HepG2 (cell line): ENCODE data around the gene RMDN2. TPM values are rescaled to one million over a fixed set of nuclear protein-coding genes. Genes with fewer than 3 reads are reported as not detected.
"Not testable (repeated sequence)": the region's sequence is repeated elsewhere in the genome, so short reads cannot be mapped to it uniquely, and the experiment has no call there.

Source experiments
- ATAC-seq: fragments of 200-7000 bp; cut with Tn5 transposase; 3 replicates; pipeline ENCODE4 v1.9.1; 2020; ENCODE audit warnings: mild to moderate bottlenecking, moderate library complexity
- BruUV-seq: library from RNA; stranded (reverse); fragments of 400-500 nt; replicated peaks from 2 replicates; lab custom pipeline; 2021; lab: Mats Ljungman, UMichigan
- CTCF ChIA-PET: fragments of 300-600 bp; formaldehyde crosslinking; extraction: SDS; loops from one replicate; lab custom pipeline; 2021; ENCODE audit warnings: low total read pairs, inconsistent platforms, low intra/inter-chr PET ratio; lab: Yijun Ruan, JAX
- POLR2A ChIA-PET: fragments of 350-600 bp; sonication (Branson Sonifier 250); formaldehyde crosslinking; loops from one replicate; lab custom pipeline; 2020; ENCODE audit warnings: antibody characterized with exemption, inconsistent platforms; lab: Yijun Ruan, JAX
- DNase-seq: peaks from one replicate; pipeline ENCODE4 v3.0.0-alpha.2; 2015; ENCODE audit warnings: low spot score
- FAIRE-seq: peaks from 3 replicates; lab custom pipeline; 2011; peaks lifted over from hg19 to GRCh38; lab: Jason Lieb, UNC
- H2AFZ ChIP-seq: one replicate; pipeline ENCODE4 v1.6.1; 2011; ENCODE audit warnings: low read length, inconsistent platforms
- H3K27ac ChIP-seq: fragments of 300-600 bp; 3 replicates; pipeline ENCODE4 v1.8.0; 2011; ENCODE audit warnings: mixed run types, mild to moderate bottlenecking, mixed read lengths, low read length, inconsistent platforms; ENCODE audit not compliant: insufficient read depth; ENCODE audit errors: extremely low read length
- H3K27me3 ChIP-seq, 2 experiments: fragments of 200-600 bp in 1 of 2; 2 replicates in 1 of 2; 3 replicates in 1 of 2; pipeline versions ENCODE4 v1.6.0 to v1.8.0; 2011; ENCODE audit warnings: low read length in 2 of 2, mild to moderate bottlenecking in 2 of 2, moderate library complexity in 2 of 2, inconsistent platforms in 1 of 2; ENCODE audit not compliant: insufficient read depth in 2 of 2, control insufficient read depth in 1 of 2
- H3K36me3 ChIP-seq, 2 experiments: fragments of 200-600 bp in 1 of 2; replicated peaks in 1 of 2; 2 replicates in 1 of 2; 3 replicates in 1 of 2; pipeline versions ENCODE4 v1.5.1 to v1.8.0; 2011; ENCODE audit warnings: low read length in 2 of 2, inconsistent platforms in 1 of 2; ENCODE audit not compliant: insufficient read depth in 2 of 2, control insufficient read depth in 1 of 2
- H3K4me1 ChIP-seq: 2 replicates; pipeline ENCODE4 v1.5.1; 2012; ENCODE audit warnings: low read length, inconsistent platforms; ENCODE audit not compliant: insufficient read depth
- H3K4me2 ChIP-seq: 2 replicates; pipeline ENCODE4 v1.6.0; 2011; ENCODE audit warnings: low read depth, low read length, inconsistent platforms
- H3K4me3 ChIP-seq, 3 experiments: fragments of 200-600 bp in 1 of 3; sonication (generic), shearing (Covaris generic) in 1 of 3; replicated peaks in 1 of 3; 2 replicates each; pipeline ENCODE4 v1.5.1; 2011 to 2016; ENCODE audit warnings: low read length in 3 of 3, inconsistent platforms in 2 of 3, low read depth in 2 of 3, mild to moderate bottlenecking in 2 of 3, control low read depth in 1 of 3, mixed read lengths in 1 of 3; ENCODE audit not compliant: insufficient read depth in 1 of 3
- H3K79me2 ChIP-seq: one replicate; pipeline ENCODE4 v1.6.1; 2011; ENCODE audit warnings: low read length, inconsistent platforms; ENCODE audit not compliant: insufficient read depth
- H3K9ac ChIP-seq: 2 replicates; pipeline ENCODE4 v1.6.0; 2011; ENCODE audit warnings: mild to moderate bottlenecking, low read depth, low read length, inconsistent platforms; ENCODE audit not compliant: insufficient read depth
- H3K9me3 ChIP-seq: 2 replicates; pipeline ENCODE4 v1.5.1; 2012; ENCODE audit warnings: mild to moderate bottlenecking, low read length
- H4K20me1 ChIP-seq: 2 replicates; pipeline ENCODE4 v1.6.0; 2011; ENCODE audit warnings: inconsistent platforms, mild to moderate bottlenecking, low read length, moderate library complexity; ENCODE audit not compliant: insufficient read depth
- KDM5B ChIP-seq: sonication (generic); formaldehyde crosslinking; IDR thresholded peaks from 2 replicates; pipeline ENCODE4 v1.4.0; 2020; ENCODE audit warnings: missing genetic modification reagents, mild to moderate bottlenecking, borderline replicate concordance
- ZNF136 ChIP-seq: sonication (generic); formaldehyde crosslinking; IDR thresholded peaks from 2 replicates; pipeline ENCODE4 v1.8.1; 2022; ENCODE audit warnings: low read depth, mild to moderate bottlenecking, moderate library complexity, missing genetic modification reagents
- ZNF768 ChIP-seq: sonication (generic); formaldehyde crosslinking; IDR thresholded peaks from 2 replicates; pipeline ENCODE4 v1.4.0; 2020; ENCODE audit warnings: missing genetic modification reagents
- WGBS: methylation state at CpG from one replicate; pipeline ENCODE4 v1.1.6; 2017; ENCODE audit warnings: low lambda C conversion rate; 5-methylcytosine and 5-hydroxymethylcytosine counted together
- in situ Hi-C: cut with HindIII; loops from 2 replicates; pipeline ENCODE4 v1.10.0; 2017; ENCODE audit warnings: low pct_unique_long_range_greater_than_20kb; ENCODE audit not compliant: extremely low pct_ligation_motif_present
- intact Hi-C: fragments of 100-400 bp; cut with micrococcal nuclease; formaldehyde crosslinking; loops from one replicate; pipeline ENCODE4 v1.10.0; 2022; ENCODE audit not compliant: unreplicated experiment
- polyA plus RNA-seq, 8 experiments: library from polyadenylated mRNA; depleted of rRNA in 3 of 8; stranded (reverse) in 7 of 8; unstranded in 1 of 8; fragments of >200 nt; fragmentation: Illumina TruSeq in 4 of 8; extraction: Trizol in 4 of 8; gene quantifications; 2 replicates each; pipeline versions ENCODE4 v1.2.1 to v1.2.3, GENCODE V29; 2011 to 2016; ENCODE audit warnings: low read depth in 4 of 8, missing spikeins in 1 of 8, mixed read lengths in 1 of 8; ENCODE audit not compliant: insufficient read depth in 1 of 8
- total RNA-seq, 5 experiments: library from RNA; depleted of rRNA; stranded (reverse); fragments of >200 nt; fragmentation: Illumina TruSeq; extraction: Trizol; gene quantifications; 2 replicates each; pipeline ENCODE4 v1.2.3, GENCODE V29; 2016; ENCODE audit warnings: low read depth in 1 of 5
- TF ChIP-seq, protein P1 (sequence below): sonication (generic); formaldehyde crosslinking; IDR thresholded peaks from 2 replicates; pipeline ENCODE4 v1.4.0; 2020; ENCODE audit warnings: mild to moderate bottlenecking, missing genetic modification reagents
- TF ChIP-seq, protein P2 (sequence below): sonication (generic); formaldehyde crosslinking; IDR thresholded peaks from 2 replicates; pipeline ENCODE4 v1.4.0; 2020; ENCODE audit warnings: mild to moderate bottlenecking, missing genetic modification reagents

Gene RMDN2
- total and polyA plus RNA-seq, 2 of the 13 experiments (the other 11 are each of a cell fraction or from before 2014, with no cell fraction given), result 2.3 to 8.9 TPM

DNA sequence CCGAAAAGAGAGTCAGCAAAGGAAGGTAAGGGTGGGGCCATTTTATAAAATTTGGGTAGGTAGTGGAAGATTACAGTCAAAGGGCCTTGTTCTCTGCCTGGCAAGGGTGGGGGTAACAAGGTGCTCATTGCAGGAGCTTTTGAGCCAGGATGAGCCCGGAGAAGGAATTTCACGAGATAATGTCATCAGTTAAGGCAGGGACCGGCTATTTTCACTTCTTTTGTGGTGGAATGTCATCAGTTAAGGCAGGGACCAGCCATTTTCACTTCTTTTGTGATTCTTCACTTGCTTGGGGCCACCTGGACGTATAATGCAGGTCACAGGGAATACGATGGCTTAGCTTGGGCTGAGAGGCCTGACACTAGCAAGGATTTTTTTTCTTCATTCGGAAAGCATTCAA, 92.7 kb downstream of the RMDN2 start:
- no peak overlapping the region for H3K4me3 ChIP-seq
- WGBS, result 82% methylated on average over 7 of the region's 7 CpGs
- H3K79me2 ChIP-seq, result no peaks in the 10 kb centered on the region
- in situ Hi-C loops, result no loop called here
- H3K9ac ChIP-seq, result no peak overlapping the region
- H3K4me1 ChIP-seq, result no peaks in the 10 kb centered on the region
- no peaks in the 10 kb centered on the region for H3K9me3 ChIP-seq
- TF ChIP-seq, protein P1, sequence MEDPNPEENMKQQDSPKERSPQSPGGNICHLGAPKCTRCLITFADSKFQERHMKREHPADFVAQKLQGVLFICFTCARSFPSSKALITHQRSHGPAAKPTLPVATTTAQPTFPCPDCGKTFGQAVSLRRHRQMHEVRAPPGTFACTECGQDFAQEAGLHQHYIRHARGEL (CRISPR knock-in tag), result no peak
- TF ChIP-seq KDM5B, result no peak
- TF ChIP-seq ZNF136 (CRISPR knock-in tag), result no peak
- TF ChIP-seq, protein P2, sequence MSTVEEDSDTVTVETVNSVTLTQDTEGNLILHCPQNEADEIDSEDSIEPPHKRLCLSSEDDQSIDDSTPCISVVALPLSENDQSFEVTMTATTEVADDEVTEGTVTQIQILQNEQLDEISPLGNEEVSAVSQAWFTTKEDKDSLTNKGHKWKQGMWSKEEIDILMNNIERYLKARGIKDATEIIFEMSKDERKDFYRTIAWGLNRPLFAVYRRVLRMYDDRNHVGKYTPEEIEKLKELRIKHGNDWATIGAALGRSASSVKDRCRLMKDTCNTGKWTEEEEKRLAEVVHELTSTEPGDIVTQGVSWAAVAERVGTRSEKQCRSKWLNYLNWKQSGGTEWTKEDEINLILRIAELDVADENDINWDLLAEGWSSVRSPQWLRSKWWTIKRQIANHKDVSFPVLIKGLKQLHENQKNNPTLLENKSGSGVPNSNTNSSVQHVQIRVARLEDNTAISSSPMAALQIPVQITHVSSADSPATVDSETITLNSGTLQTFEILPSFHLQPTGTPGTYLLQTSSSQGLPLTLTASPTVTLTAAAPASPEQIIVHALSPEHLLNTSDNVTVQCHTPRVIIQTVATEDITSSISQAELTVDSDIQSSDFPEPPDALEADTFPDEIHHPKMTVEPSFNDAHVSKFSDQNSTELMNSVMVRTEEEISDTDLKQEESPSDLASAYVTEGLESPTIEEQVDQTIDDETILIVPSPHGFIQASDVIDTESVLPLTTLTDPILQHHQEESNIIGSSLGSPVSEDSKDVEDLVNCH, result no peak
- no peaks in the 10 kb centered on the region for H3K36me3 ChIP-seq
- no peak for ATAC-seq
- no peak overlapping the region for H2AFZ ChIP-seq
- DNase-seq, result no peak
- H3K4me2 ChIP-seq, result no peak overlapping the region
- BruUV-seq, result no TSS peak
- ChIA-PET POLR2A (no interaction called here), CTCF (no interaction called here)
- H4K20me1 ChIP-seq, result no peaks in the 10 kb centered on the region
- intact Hi-C loops, result no loop called here
- no peak overlapping the region for H3K27ac ChIP-seq
- no peak for FAIRE-seq
- H3K27me3 ChIP-seq, result peaks cover 0 to 3% of the 10 kb centered on the region in 2 experiments; a peak in 1 of 5 replicates

DNA sequence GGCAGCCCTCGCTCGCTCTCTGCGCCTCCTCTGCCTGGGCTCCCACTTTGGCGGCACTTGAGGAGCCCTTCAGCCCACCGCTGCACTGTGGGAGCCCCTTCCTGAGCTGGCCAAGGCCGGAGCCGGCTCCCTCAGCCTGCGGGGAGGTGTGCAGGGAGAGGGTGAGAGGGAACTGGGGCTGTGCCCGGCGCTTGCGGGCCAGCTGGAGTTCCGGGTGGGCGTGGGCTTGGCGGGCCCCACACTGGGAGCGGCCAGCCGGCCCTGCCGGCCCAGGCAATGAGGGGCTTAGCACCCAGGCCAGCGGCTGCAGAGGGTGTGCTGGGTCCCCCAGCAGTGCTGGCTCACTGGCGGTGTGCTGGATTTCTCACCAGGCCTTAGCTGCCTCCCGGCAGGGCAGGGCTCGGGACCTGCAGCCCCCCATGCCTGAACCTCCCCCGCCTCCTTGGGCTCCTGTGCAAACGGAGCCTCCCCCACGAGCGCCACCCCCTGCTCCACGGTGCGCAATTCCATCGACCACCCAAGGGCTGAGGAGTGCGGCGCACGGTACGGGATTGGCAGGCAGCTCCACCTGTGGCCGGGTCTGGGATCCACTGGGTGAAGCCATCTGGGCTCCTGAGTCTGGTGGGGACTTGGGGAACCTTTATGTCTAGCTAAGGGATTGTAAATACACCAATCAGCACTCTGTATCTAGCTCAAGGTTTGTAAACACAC, 95.4 kb downstream of the RMDN2 start:
- H3K27ac ChIP-seq, result not testable (repeated sequence)
- TF ChIP-seq ZNF768 (CRISPR knock-in tag), result peak; percentile 11; the same call in 1 of the 2 replicates
- TF ChIP-seq, all 625 proteins: peak for 1; not testable (repeated sequence) for 624
- BruUV-seq, H3K4me1 ChIP-seq, intact Hi-C loops, H3K9me3 ChIP-seq, CTCF ChIA-PET, H3K4me2 ChIP-seq, H3K79me2 ChIP-seq, H3K9ac ChIP-seq, FAIRE-seq, H3K4me3 ChIP-seq, POLR2A ChIA-PET, H3K36me3 ChIP-seq, H3K27me3 ChIP-seq, H4K20me1 ChIP-seq, H2AFZ ChIP-seq, DNase-seq, in situ Hi-C loops: not testable (repeated sequence)
- peak; percentile 52 for ATAC-seq
- WGBS, result 84% methylated on average over 29 of the region's 33 CpGs
